Activated naive CD8-positive, alpha-beta T cell treated with anti-CD3 and anti-CD28 coated beads for 36 hours (primary cell): ENCODE data around the gene DNAJB8. TPM values are rescaled to one million over a fixed set of nuclear protein-coding genes. Genes with fewer than 3 reads are reported as not detected.
A peak's percentile ranks its signal among the peaks of the same experiment; 100 is the strongest.

Source experiments
- DNase-seq: peaks from one replicate; pipeline ENCODE4 v3.0.0; 2021
- H3K27ac Mint-ChIP-seq: one replicate; pipeline ENCODE4 v1.8.0; 2022; ENCODE audit warnings: mild to moderate bottlenecking, moderate library complexity, mixed read lengths
- H3K27me3 Mint-ChIP-seq: one replicate; pipeline ENCODE4 v1.8.0; 2022; ENCODE audit warnings: mild to moderate bottlenecking, mixed read lengths
- H3K36me3 Mint-ChIP-seq: one replicate; pipeline ENCODE4 v1.8.0; 2021; ENCODE audit warnings: mild to moderate bottlenecking, mixed read lengths
- H3K4me1 Mint-ChIP-seq: one replicate; pipeline ENCODE4 v1.8.0; 2021; ENCODE audit warnings: mixed read lengths
- H3K4me3 Mint-ChIP-seq: one replicate; pipeline ENCODE4 v1.8.0; 2022; ENCODE audit warnings: mild to moderate bottlenecking, moderate library complexity, mixed read lengths
- H3K9me3 Mint-ChIP-seq: one replicate; pipeline ENCODE4 v1.8.0; 2022; ENCODE audit warnings: mixed read lengths
- total RNA-seq, 2 experiments: library from RNA; stranded (reverse); gene quantifications; one replicate each; pipeline ENCODE4 v1.2.3, GENCODE V29; 2021

The DNAJB8 gene
- total RNA-seq, 2 experiments from 2014 or later, result not detected

DNA sequence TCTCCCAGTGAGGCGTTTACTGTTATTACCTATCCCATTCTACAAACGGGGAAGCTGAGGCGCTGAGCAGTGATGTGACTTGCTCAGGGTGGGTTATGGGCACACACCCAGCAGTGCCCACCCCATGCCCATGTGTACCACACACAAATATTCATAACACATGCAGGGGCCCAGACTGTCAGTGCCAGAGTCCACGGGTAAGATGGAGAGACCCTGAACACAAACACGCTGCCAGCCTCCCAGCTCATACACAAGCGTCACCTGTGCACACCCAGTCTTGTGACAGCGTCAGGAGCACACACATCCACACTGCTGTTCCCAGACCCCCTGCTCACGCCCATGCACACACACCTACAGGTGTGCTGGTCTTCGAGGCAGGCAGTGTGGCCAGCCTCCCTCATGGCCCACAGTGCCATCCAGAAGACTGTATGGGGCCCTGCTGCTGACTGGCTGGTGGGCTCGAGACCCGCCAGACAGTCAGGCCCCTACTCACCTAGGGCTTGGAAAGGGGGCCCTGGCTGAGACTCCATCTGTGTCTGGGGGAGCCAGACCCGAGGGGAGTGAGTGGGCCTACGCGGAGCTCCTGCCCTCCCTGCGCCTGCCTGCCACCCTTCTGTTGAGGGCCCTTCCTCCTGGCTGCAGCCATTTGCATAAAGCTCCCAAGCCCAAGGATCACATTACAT is 39.4 kb downstream of the DNAJB8 start:
- Mint-ChIP-seq H3K9me3 (no peaks in the 10 kb centered on the region), H3K36me3 (no peaks in the 10 kb centered on the region)

DNA sequence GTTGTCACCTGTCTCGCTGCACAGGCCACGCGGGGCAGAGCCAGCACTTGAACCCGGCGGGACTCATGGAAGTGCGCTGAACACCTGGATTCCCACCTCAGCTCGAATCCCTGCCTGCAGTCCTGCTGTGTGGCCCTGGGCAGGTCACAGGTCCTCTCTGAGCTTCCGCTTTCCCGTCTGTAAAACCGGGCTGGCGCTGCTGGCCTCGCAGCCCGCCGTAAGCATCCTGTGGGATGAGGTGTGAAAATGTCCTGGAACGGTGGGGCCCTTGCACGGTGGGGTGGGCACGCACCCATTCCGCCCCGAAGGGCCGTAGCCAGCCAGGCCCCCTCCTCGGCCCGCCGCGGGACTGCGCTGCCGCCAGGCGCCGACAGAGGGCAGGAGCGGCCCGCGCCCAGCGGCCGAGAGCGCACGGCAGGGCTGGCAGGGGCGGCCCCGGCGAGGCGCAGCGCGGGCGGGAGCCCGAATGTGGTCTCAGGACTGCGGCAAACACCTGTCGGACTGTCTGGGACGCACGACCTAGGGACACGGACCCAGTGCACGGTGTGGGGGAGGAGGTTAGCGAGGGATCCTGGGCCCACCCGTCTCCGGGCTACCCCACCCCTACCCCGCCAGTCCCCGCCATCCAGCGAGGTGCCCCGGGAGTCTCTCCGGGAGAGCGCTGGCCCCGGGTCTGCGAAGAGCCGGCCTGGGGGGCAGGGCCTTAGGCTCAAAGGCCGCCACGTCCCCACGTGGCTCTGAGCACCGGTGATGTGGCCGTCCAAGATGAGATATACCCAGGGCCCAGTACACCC is 40.4 kb downstream of the DNAJB8 start:
- Mint-ChIP-seq H3K9me3 (no peaks in the 10 kb centered on the region), H3K27ac (no peak overlapping the region), H3K36me3 (no peaks in the 10 kb centered on the region), H3K27me3 (peaks cover 30% of the 10 kb centered on the region), H3K4me1 (no peaks in the 10 kb centered on the region), H3K4me3 (no peak overlapping the region)
- peak; percentile 76 for DNase-seq

More for the DNA sequence above, 39.4 kb downstream of the DNAJB8 start:
- H3K4me1 Mint-ChIP-seq, result peaks cover 5% of the 10 kb centered on the region
- H3K27me3 Mint-ChIP-seq, result peaks cover 40% of the 10 kb centered on the region
- DNase-seq, result no peak
- H3K4me3 Mint-ChIP-seq, result no peak overlapping the region
- H3K27ac Mint-ChIP-seq, result no peak overlapping the region

DNA sequence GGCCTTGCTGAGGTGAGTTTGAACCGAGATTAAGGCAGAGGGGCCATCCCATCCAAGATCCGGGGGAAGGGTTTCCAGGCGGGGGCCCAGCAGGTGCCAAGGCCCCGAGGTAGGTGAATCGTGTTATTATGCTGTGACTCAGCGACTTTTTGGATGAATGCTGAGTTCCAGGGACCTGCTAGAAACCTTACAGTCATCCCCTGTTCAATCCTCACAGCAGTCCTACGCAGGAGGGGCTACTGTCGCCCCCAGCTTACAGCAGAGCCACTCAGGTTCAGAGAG is 40.9 kb downstream of the DNAJB8 start:
- Mint-ChIP-seq H3K9me3 (no peaks in the 10 kb centered on the region), H3K4me1 (no peaks in the 10 kb centered on the region), H3K27ac (no peak overlapping the region), H3K36me3 (no peaks in the 10 kb centered on the region), H3K27me3 (peaks cover 25% of the 10 kb centered on the region), H3K4me3 (no peak overlapping the region)
- DNase-seq, result no peak

DNA sequence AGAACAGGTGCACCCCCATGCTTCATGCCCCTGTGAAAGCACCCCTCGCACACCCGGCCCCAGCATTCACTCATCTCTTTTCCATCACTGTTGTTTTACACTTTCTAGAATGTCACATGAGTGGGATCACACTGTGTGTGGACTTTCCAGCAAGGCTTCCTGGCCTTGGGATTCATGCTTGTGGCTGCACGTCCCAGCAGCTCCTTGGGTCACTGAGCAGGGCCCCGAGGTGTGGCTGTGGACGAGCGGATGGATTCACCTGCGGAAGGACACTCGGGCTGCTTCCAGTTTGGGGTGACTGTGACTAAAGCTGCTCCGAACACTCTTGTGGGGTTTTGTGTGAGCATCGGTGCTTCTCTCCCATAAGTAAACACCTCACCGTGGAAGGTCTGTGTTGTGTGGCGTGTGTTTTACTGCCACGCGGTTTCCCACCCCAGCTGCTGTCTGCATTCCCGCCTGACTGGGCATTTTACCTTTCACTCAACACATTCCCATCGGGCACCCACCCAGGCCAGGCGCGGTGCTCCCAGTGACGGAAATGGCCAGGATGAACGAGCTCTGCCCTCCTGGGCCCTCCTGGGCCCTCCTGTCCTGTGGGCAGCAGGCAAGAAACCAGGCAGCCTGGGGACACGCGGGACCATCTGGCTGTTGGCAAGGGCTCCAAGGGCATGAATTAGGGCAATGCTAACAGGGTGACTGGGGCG is 41.4 kb downstream of the DNAJB8 start:
- Mint-ChIP-seq H3K4me3 (no peak overlapping the region), H3K27ac (no peak overlapping the region), H3K4me1 (no peaks in the 10 kb centered on the region), H3K36me3 (no peaks in the 10 kb centered on the region), H3K27me3 (peaks cover 20% of the 10 kb centered on the region), H3K9me3 (no peaks in the 10 kb centered on the region)
- no peak for DNase-seq

DNA sequence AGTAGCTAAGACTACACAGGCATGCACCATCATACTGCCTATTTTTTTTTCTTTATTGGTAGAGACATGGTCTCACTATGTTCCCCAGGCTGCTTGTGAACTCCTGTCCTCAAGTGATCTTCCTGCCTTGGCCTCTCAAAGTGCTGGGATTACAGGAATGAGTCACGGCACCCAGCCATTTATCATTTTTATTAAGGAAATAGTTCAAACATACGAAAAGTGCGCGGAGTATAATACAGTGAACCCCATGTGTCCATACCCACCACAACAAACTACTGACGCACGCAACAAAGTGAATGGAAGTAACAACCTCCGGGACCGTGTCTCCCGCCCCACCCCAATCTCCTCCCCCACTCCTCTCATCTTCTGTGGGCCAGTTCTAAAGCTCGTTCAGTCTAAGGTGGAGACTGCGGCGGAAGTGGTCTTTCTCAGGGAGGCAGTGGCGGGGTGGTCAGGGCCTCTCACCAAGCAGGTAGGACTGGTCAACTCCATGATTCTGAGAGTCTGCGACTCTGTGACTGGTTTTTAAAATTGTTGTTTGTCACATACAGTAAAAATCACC is 42.1 kb downstream of the DNAJB8 start:
- peaks cover 15% of the 10 kb centered on the region for H3K27me3 Mint-ChIP-seq
- H3K27ac Mint-ChIP-seq, result no peak overlapping the region
- DNase-seq, result no peak
- H3K9me3 Mint-ChIP-seq, result no peaks in the 10 kb centered on the region
- no peaks in the 10 kb centered on the region for H3K4me1 Mint-ChIP-seq
- no peak overlapping the region for H3K4me3 Mint-ChIP-seq
- no peaks in the 10 kb centered on the region for H3K36me3 Mint-ChIP-seq

DNA sequence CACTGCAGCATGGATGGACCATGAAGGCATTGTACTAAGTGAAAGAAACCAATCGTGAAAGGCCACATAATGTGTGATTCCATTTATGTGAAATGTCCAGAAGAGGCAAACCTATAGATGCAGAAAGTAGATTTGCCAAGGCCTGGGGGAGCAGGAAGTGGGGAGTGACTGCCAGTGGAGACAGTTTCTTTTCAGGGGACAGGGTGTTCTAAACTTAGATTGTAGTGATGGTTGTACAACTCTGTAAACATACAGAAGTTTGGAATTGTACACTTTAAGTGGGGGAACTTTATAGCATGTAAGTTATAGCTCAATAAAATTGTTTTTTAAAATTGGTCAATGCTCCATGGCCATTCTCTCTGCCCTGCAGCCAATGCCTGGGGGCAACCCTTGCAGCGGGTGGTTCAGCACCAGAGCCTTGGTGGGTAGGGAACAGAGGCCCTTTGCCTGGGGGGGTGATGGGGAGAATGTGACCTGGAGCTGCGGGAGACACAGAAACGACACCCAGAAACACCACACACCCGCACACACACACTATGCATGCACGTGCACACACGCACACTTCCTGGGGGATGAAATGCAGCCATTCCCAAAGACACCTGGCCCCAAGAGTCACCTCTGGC is 43.1 kb downstream of the DNAJB8 start:
- H3K27me3 Mint-ChIP-seq, result peaks cover 9% of the 10 kb centered on the region
- no peak overlapping the region for H3K27ac Mint-ChIP-seq
- no peaks in the 10 kb centered on the region for H3K9me3 Mint-ChIP-seq
- H3K4me1 Mint-ChIP-seq, result no peaks in the 10 kb centered on the region
- no peak for DNase-seq
- no peak overlapping the region for H3K4me3 Mint-ChIP-seq
- H3K36me3 Mint-ChIP-seq, result no peaks in the 10 kb centered on the region

DNA sequence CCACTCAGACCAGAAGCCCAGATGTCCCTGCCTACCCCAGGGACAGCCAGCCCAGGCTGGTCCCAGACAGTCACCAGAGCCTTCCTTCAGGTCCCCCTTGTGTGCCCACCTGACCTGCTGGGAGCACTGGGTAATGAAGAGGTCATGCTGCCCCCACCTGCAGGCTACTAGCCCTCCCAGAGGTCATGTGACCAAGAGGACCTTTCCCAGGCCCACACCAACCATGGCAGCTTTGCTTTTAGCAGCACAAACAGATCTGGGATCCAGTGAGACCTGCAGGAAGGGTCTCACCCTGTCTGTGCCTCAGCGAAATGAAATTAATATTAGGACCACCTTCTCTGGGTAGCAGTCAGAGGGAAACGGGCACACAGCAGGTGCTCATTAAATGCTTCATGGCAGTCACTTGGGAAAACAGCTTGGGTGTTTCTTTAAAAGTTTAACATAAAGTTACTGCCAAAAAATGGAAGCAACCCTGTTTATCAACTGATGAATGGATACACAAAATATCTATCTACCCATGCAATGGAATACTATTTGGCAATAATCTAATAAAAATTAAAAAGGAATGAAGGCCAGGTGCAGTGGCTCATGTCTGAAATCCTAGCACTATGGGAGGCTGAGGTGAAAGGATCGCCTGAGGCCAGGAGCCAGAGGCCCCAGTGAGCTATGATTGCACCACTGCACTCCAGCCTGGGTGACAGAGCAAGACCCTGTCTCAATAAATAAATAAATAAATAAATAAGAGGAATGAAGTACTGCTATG is 43.7 kb downstream of the DNAJB8 start:
- no peak for DNase-seq
- Mint-ChIP-seq H3K27ac (no peak overlapping the region), H3K36me3 (no peaks in the 10 kb centered on the region), H3K27me3 (peaks cover 2% of the 10 kb centered on the region), H3K4me3 (no peak overlapping the region), H3K4me1 (no peaks in the 10 kb centered on the region), H3K9me3 (no peaks in the 10 kb centered on the region)

DNA sequence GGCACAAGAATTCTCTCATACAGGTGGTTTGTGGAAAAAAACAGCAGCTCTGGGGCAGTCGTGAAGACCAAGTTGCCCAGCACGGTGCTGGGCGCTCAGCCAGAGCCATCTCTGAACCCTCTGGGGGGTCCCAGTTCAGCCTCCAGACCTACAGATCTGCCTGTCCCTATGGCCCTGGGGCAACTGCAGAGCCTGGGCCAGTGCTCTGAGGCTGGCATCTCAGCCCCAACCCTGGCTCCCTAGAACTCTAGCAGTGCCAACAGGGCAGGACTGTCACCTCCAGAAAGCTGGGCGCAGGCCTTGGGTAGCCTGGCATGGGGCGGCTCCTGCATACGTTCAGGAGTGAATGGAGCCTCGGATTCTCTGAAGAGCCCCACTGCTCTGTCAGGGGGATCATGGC is 44.7 kb downstream of the DNAJB8 start:
- no peaks in the 10 kb centered on the region for H3K4me1 Mint-ChIP-seq
- no peaks in the 10 kb centered on the region for H3K9me3 Mint-ChIP-seq
- no peaks in the 10 kb centered on the region for H3K27me3 Mint-ChIP-seq
- DNase-seq, result no peak
- no peaks in the 10 kb centered on the region for H3K36me3 Mint-ChIP-seq
- H3K4me3 Mint-ChIP-seq, result no peak overlapping the region
- H3K27ac Mint-ChIP-seq, result no peak overlapping the region

DNA sequence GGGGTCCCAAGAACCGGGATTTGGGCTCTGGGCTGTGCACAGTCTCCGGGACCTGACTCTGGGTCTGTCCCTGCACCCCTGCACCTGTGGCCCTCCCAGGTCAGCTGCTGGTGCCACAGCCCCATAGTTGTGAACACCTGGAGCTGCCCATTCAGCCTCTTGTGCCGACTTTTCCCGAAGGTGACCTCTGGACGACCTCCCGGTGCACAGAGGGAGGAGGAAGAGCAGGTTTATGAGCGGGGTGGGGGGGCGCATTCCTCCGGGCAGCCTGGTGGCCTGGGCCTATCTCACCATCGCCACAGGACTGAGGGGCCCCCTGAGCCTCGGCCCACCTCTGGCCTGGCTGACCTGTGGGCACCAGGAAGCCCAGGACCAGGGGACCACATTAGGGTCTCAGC is 45.3 kb downstream of the DNAJB8 start:
- Mint-ChIP-seq H3K27me3 (no peaks in the 10 kb centered on the region), H3K27ac (no peak overlapping the region), H3K36me3 (no peaks in the 10 kb centered on the region), H3K4me1 (no peaks in the 10 kb centered on the region), H3K4me3 (no peak overlapping the region), H3K9me3 (no peaks in the 10 kb centered on the region)
- no peak for DNase-seq

DNA sequence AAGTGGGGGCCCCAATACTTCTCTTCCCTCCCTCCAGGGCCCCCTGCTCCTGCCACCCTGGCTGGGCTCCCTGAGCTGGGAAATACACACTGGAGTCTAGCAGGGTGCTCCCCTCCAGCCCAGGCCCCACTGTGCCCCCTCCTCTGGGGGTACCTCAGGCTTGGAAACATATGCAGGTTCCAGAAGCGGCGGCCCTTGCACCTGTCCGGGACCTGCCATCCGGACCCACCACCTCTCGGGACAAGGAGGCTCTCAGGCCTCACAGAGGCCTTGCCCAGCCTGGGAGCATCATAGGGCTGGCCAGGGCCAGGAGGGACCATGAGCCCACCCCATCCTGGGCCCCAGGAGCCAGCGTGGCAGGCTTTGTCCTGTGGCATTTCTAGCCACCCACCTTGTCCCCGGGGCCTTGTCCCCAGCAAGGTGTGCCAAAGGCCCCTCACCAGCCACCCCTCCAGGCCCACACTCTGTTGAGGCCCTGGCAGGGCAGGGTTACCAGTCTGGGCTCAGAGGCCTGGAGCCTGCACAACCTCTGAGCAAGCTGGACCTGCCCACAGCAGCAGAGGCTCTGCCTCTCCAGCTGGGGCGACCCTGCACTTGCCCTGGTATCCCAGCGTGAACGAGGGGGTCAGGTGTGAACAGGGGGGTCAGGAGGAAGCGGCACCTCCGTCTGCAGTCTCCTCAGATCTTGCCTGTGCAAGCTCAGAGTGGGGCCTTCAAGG is 45.8 kb downstream of the DNAJB8 start:
- Mint-ChIP-seq H3K27me3 (no peaks in the 10 kb centered on the region), H3K36me3 (no peaks in the 10 kb centered on the region), H3K4me3 (no peak overlapping the region), H3K9me3 (no peaks in the 10 kb centered on the region), H3K4me1 (no peaks in the 10 kb centered on the region), H3K27ac (no peak overlapping the region)
- DNase-seq, result no peak

DNA sequence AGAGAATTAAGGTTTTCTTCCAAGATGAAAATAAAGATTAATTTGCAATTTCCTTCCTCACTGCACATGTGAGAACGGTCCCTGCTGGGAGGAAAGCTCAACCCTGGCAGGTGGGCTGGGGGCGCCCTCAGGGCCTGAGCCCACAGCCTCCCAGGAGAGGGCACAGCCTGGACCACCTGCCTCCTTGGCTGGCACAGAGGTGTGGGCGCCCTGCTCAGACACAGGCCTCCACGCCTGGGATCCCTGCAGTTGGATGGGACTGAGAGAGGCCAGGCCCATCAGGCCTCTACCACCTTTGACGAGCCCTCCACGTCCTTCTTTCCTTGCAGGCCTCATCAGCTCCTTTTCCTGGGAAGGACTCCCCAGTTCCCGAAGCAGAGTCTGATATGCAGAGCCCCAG is 46.4 kb downstream of the DNAJB8 start:
- no peak overlapping the region for H3K4me3 Mint-ChIP-seq
- H3K36me3 Mint-ChIP-seq, result no peaks in the 10 kb centered on the region
- no peaks in the 10 kb centered on the region for H3K4me1 Mint-ChIP-seq
- no peaks in the 10 kb centered on the region for H3K9me3 Mint-ChIP-seq
- no peak overlapping the region for H3K27ac Mint-ChIP-seq
- no peaks in the 10 kb centered on the region for H3K27me3 Mint-ChIP-seq
- DNase-seq, result no peak

DNA sequence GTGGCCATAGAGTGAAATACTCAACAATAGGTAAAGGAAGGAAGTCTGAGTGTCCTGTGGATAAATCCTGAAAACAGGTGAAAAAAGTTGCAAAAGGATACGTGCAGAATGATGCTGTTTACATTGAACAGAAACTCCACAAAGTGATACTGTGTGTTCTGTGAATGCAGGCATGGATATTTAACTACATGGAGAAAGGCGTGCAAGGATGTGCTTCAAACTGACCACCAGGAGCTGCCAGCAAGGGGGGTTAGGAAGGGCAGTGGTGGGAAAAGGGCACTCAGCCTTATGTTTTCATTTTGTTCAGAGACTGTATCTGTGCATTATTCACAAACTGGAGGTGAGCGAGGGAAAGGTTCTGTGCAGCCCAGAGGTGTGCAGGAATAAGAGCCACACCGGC is 47.4 kb downstream of the DNAJB8 start:
- no peaks in the 10 kb centered on the region for H3K9me3 Mint-ChIP-seq
- no peak overlapping the region for H3K27ac Mint-ChIP-seq
- H3K36me3 Mint-ChIP-seq, result no peaks in the 10 kb centered on the region
- no peak for DNase-seq
- H3K4me3 Mint-ChIP-seq, result no peak overlapping the region
- H3K4me1 Mint-ChIP-seq, result no peaks in the 10 kb centered on the region
- no peaks in the 10 kb centered on the region for H3K27me3 Mint-ChIP-seq

DNA sequence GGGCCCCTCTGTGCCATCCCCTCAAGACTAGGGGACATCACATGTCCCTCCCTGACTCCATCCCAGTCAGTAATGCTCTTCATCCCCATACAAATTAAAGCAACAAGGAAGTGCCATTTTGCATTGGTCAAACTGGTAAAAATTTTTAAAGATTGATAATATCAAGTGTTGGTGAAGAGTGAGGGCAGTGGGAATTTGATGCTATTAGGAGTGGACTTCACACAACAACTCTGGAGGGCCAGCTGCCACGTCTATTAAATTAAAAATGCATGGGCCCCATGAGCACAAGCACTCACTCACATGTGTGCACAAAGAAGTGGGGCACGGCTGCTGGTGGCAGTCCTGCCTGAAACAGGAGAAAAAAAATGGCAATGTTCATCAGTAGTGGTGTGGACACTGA is 47.8 kb downstream of the DNAJB8 start:
- DNase-seq, result no peak
- no peaks in the 10 kb centered on the region for H3K4me1 Mint-ChIP-seq
- no peaks in the 10 kb centered on the region for H3K36me3 Mint-ChIP-seq
- no peak overlapping the region for H3K4me3 Mint-ChIP-seq
- no peak overlapping the region for H3K27ac Mint-ChIP-seq
- no peaks in the 10 kb centered on the region for H3K9me3 Mint-ChIP-seq
- no peaks in the 10 kb centered on the region for H3K27me3 Mint-ChIP-seq

DNA sequence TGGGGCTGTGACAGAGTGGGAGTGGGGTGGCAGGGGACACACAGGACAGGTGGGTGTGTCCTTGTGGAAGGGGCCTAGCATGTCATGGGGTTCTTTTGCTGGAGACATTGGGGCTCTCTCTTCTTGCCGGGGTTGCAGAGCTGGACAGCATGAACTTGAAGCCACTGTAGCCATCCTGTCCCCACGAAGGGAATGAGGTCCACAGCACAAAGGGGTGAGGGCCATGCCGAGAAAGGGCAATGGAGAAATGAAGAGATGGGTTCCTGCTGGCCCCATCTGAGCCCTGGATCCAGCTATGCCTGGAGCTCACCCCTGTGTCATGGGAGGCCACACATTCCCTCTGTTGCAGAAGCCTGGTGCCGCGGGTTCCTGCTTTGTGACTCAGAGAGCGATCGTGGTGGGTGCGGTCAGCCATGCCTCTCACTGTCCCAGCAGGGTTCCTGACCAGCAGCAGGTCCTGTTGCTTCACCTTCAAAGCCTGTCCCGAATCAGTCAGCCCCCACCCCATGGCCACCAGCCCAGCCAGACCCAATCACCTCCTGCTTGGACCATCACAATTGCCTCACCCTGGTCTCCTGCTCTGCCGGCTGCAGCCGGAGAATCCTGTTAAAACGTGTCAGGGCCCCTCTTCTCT is 50.0 kb downstream of the DNAJB8 start:
- DNase-seq, result no peak
- Mint-ChIP-seq H3K4me1 (no peaks in the 10 kb centered on the region), H3K36me3 (no peaks in the 10 kb centered on the region), H3K27ac (no peak overlapping the region), H3K4me3 (no peak overlapping the region), H3K9me3 (no peaks in the 10 kb centered on the region), H3K27me3 (no peaks in the 10 kb centered on the region)
